Measurements from ENCODE around the gene SEC11C. TPM values are rescaled to one million over a fixed set of nuclear protein-coding genes. Genes with fewer than 3 reads are reported as not detected.

The SEC11C gene
- total and polyA plus RNA-seq, 2 of the 8 experiments (the other 6 are each of a cell fraction or from before 2014, with no cell fraction given): 27.1 to 59.3 TPM

- CTCF ChIA-PET (ENCODE audit: partially characterized antibody): no interaction called here
Measured at GRCh38 chr18:59145055-59145454, 5.4 kb downstream of the SEC11C start.

More at GRCh38 chr18:59145055-59145454, 5.4 kb downstream of the SEC11C start:
- Histone ChIP-seq H4K5ac (ENCODE audit: insufficient read length, low read depth, low read length) (no peak overlapping the region), H3K36me3 (ENCODE audit: control insufficient read depth in 2 of 4, insufficient read depth in 4 of 4, low read length in 3 of 4) (no peaks in the 10 kb centered on the region), H3K4me1 (replicated peaks in 1 of 4; ENCODE audit: control insufficient read depth in 3 of 4, insufficient read depth in 4 of 4, low read length in 3 of 4) (peaks cover 0 to 7% (median 2%) of the 10 kb centered on the region in 4 experiments; a peak in 4 of 7 replicates), H4K8ac (ENCODE audit: extremely low read depth, insufficient read depth, low read length) (no peak overlapping the region), H3K14ac (ENCODE audit: insufficient read length) (no peak overlapping the region), H3K56ac (replicated peaks; ENCODE audit: insufficient read length, low read depth, low read length) (no peak overlapping the region), H2BK12ac (ENCODE audit: low read depth, low read length) (no peak overlapping the region), H2AFZ (ENCODE audit: low read length) (no peak overlapping the region), H3K23ac (ENCODE audit: insufficient read length) (no peak overlapping the region), H4K20me1 (replicated peaks in 1 of 2; ENCODE audit: control insufficient read depth in 1 of 2, insufficient read depth in 2 of 2, low read length in 2 of 2) (peaks cover 2 to 3% of the 10 kb centered on the region in 2 experiments), H4K91ac (replicated peaks; ENCODE audit: insufficient read length, low read length) (no peak overlapping the region), H2BK15ac (ENCODE audit: low read length) (no peak overlapping the region), H3K79me2 (ENCODE audit: control insufficient read depth in 1 of 2, insufficient read depth in 2 of 2, low read length in 2 of 2) (peaks cover 0 to 39% of the 10 kb centered on the region in 2 experiments; a peak in 2 of 4 replicates), H3K79me1 (ENCODE audit: low read depth, low read length) (peaks cover 3% of the 10 kb centered on the region; the same call in 1 of the 2 replicates), H3K9ac (replicated peaks in 1 of 4; ENCODE audit: extremely low read depth in 1 of 4, low read depth in 3 of 4, low read length in 3 of 4) (no peak overlapping the region), H3K23me2 (ENCODE audit: low read depth, low read length) (peaks cover 3% of the 10 kb centered on the region), H3K18ac (ENCODE audit: extremely low read depth, low read length) (no peak overlapping the region), H2BK120ac (replicated peaks; ENCODE audit: low read depth, low read length) (no peak overlapping the region), H2BK5ac (ENCODE audit: low read depth, low read length) (no peak overlapping the region), H3K27ac (ENCODE audit: low read depth, low read length) (no peak overlapping the region), H2BK20ac (ENCODE audit: low read length) (no peak overlapping the region), H3K4me2 (ENCODE audit: insufficient read depth in 1 of 2, low read depth in 2 of 2, low read length in 2 of 2) (no peak overlapping the region), H3K4me3 (ENCODE audit: extremely low read depth in 1 of 4, insufficient read depth in 2 of 4, low read depth in 3 of 4, low read length in 4 of 4) (no peak overlapping the region), H2AK5ac (ENCODE audit: low read depth, low read length) (no peak overlapping the region), H3K9me3 (ENCODE audit: insufficient read depth in 2 of 2, low read depth in 1 of 2, low read length in 1 of 2) (no peaks in the 10 kb centered on the region), H3K27me3 (replicated peaks in 1 of 4; ENCODE audit: control insufficient read depth in 3 of 4, extremely low read depth in 1 of 4, insufficient read depth in 3 of 4, low read length in 3 of 4) (no peaks in the 10 kb centered on the region), H3K4ac (replicated peaks; ENCODE audit: insufficient read length, low read depth, low read length) (no peak overlapping the region)
- WGBS, 2 experiments (ENCODE audit: extremely low coverage in 1 of 2, insufficient coverage in 1 of 2, insufficient read length in 1 of 2, insufficient replicate concordance in 2 of 2, low coverage in 1 of 2, low lambda C conversion rate in 2 of 2, missing lambda C conversion rate in 1 of 2): 91% methylated on average over 4 of the region's 4 CpGs; no CpG with 5 or more reads in 1 of the 2 experiments
- FAIRE-seq: no peak
- TF ChIP-seq TAF1 (IDR thresholded peaks at IDR 0.05; ENCODE audit: low read depth, low read length): no peak
- no peak for TF ChIP-seq BCL11A (IDR thresholded peaks at IDR 0.05; ENCODE audit: low read depth in 2 of 2, low read length in 2 of 2)
- no peak for TF ChIP-seq RFX5 (IDR thresholded peaks at IDR 0.05; ENCODE audit: borderline replicate concordance, low read depth, low read length)
- TF ChIP-seq MAFK (IDR thresholded peaks at IDR 0.05; ENCODE audit: low read depth, low read length): no peak
- TF ChIP-seq CTBP2 (IDR thresholded peaks at IDR 0.05; ENCODE audit: borderline replicate concordance, insufficient read depth, insufficient read length, low read length): no peak
- TF ChIP-seq SP1 (IDR thresholded peaks at IDR 0.05; ENCODE audit: low read depth, low read length): no peak
- TF ChIP-seq POU5F1 (IDR thresholded peaks at IDR 0.05; ENCODE audit: low read depth, low read length): no peak
- DNase-seq (ENCODE audit: low read depth in 1 of 2, low spot score in 2 of 2): no peak
- POLR2A ChIA-PET (ENCODE audit: partially characterized antibody): no interaction called here
